HepG2 (cell line): Measurements from ENCODE around the gene USP34. TPM values are rescaled to one million over a fixed set of nuclear protein-coding genes. Genes with fewer than 3 reads are reported as not detected.

ENCODE experiments used
- ATRX ChIP-seq: sonication (generic); formaldehyde crosslinking; IDR thresholded peaks from 2 replicates; pipeline ENCODE4 v1.4.0; 2020; ENCODE audit warnings: missing genetic modification reagents, borderline replicate concordance
- ELF3 ChIP-seq: IDR thresholded peaks from 2 replicates; pipeline ENCODE4 v1.6.1; 2016; ENCODE audit warnings: missing genetic modification reagents, missing compliant biosample characterization
- FOXP1 ChIP-seq, 2 experiments: fragments of 450-650 bp in 1 of 2; IDR thresholded peaks; 2 replicates each; pipeline ENCODE4 v1.6.1; 2017 to 2018; ENCODE audit warnings: antibody characterized with exemption in 1 of 2
- GLI4 ChIP-seq: sonication (generic); formaldehyde crosslinking; IDR thresholded peaks from 2 replicates; pipeline ENCODE4 v1.5.1; 2020; ENCODE audit warnings: missing genetic modification reagents, mild to moderate bottlenecking, moderate library complexity, borderline replicate concordance
- HIVEP1 ChIP-seq: sonication (generic); formaldehyde crosslinking; IDR thresholded peaks from 2 replicates; pipeline ENCODE4 v1.4.0; 2020; ENCODE audit warnings: mild to moderate bottlenecking, missing genetic modification reagents
- KLF16 ChIP-seq, 2 experiments: sonication (generic) in 1 of 2; formaldehyde crosslinking in 1 of 2; IDR thresholded peaks; 2 replicates each; pipeline versions ENCODE4 v1.6.1 to v1.8.0; 2016 to 2023; ENCODE audit warnings: missing genetic modification reagents in 2 of 2, missing compliant biosample characterization in 1 of 2
- KMT2B ChIP-seq: IDR thresholded peaks from 2 replicates; pipeline ENCODE4 v1.6.1; 2016; ENCODE audit warnings: missing genetic modification reagents, missing compliant biosample characterization
- PTBP1 ChIP-seq: fragments of 200-400 bp; formaldehyde crosslinking; IDR thresholded peaks from 2 replicates; pipeline ENCODE4 v1.6.1; 2018; ENCODE audit warnings: low read length, low read depth; ENCODE audit not compliant: poor library complexity, severe bottlenecking
- RFXANK ChIP-seq: IDR thresholded peaks from 2 replicates; pipeline ENCODE4 v1.6.1; 2016
- SOX6 ChIP-seq, 2 experiments: fragments of 450-650 bp in 1 of 2; sonication (generic) in 1 of 2; formaldehyde crosslinking in 1 of 2; IDR thresholded peaks; 2 replicates each; pipeline versions ENCODE4 v1.4.0 to v1.6.1; 2017 to 2020; ENCODE audit warnings: antibody characterized with exemption in 1 of 2, mild to moderate bottlenecking in 1 of 2, missing genetic modification reagents in 1 of 2
- STAG1 ChIP-seq: sonication (generic); formaldehyde crosslinking; IDR thresholded peaks from 2 replicates; pipeline ENCODE4 v1.4.0; 2020; ENCODE audit warnings: missing genetic modification reagents
- SYNCRIP ChIP-seq: fragments of 200-400 bp; formaldehyde crosslinking; IDR thresholded peaks from 2 replicates; pipeline ENCODE4 v1.6.1; 2018; ENCODE audit warnings: mild to moderate bottlenecking, low read depth, low read length; ENCODE audit not compliant: insufficient read depth
- TBX3 ChIP-seq: fragments of 450-650 bp; IDR thresholded peaks from 2 replicates; pipeline ENCODE4 v1.6.1; 2017; ENCODE audit warnings: antibody characterized with exemption, mild to moderate bottlenecking, inconsistent platforms, borderline replicate concordance
- TOE1 ChIP-seq: sonication (generic); formaldehyde crosslinking; IDR thresholded peaks from 2 replicates; pipeline ENCODE4 v1.4.0; 2020; ENCODE audit warnings: mild to moderate bottlenecking, missing genetic modification reagents
- TRIM24 ChIP-seq: sonication (generic); formaldehyde crosslinking; IDR thresholded peaks from 2 replicates; pipeline ENCODE4 v1.8.0; 2022; ENCODE audit warnings: mild to moderate bottlenecking, missing genetic modification reagents
- ZFX ChIP-seq: sonication (generic); formaldehyde crosslinking; IDR thresholded peaks from 2 replicates; pipeline ENCODE4 v1.4.0; 2020; ENCODE audit warnings: mild to moderate bottlenecking, low read depth, missing genetic modification reagents, moderate library complexity
- ZNF17 ChIP-seq: sonication (generic); formaldehyde crosslinking; IDR thresholded peaks from 2 replicates; pipeline ENCODE4 v1.5.0; 2020; ENCODE audit warnings: mild to moderate bottlenecking, missing genetic modification reagents
- ZNF329 ChIP-seq: sonication (generic); formaldehyde crosslinking; IDR thresholded peaks from 2 replicates; pipeline ENCODE4 v1.9.0; 2021; ENCODE audit warnings: low read depth, mild to moderate bottlenecking, missing genetic modification reagents
- ZNF331 ChIP-seq: sonication (generic); formaldehyde crosslinking; IDR thresholded peaks from 2 replicates; pipeline ENCODE4 v1.4.0; 2020; ENCODE audit warnings: missing genetic modification reagents
- ZNF557 ChIP-seq: sonication (generic); formaldehyde crosslinking; IDR thresholded peaks from 2 replicates; pipeline ENCODE4 v1.4.0; 2020; ENCODE audit warnings: missing genetic modification reagents
- ZNF570 ChIP-seq: sonication (generic); formaldehyde crosslinking; IDR thresholded peaks from 2 replicates; pipeline ENCODE4 v1.4.0; 2020; ENCODE audit warnings: mild to moderate bottlenecking, missing genetic modification reagents, borderline replicate concordance
- ZSCAN20 ChIP-seq: sonication (generic); formaldehyde crosslinking; IDR thresholded peaks from 2 replicates; pipeline ENCODE4 v1.4.0; 2020; ENCODE audit warnings: missing genetic modification reagents, mild to moderate bottlenecking, borderline replicate concordance
- ZSCAN29 ChIP-seq: sonication (generic); formaldehyde crosslinking; conservative IDR thresholded peaks from 2 replicates; pipeline ENCODE4 v1.4.0; 2020; ENCODE audit warnings: mild to moderate bottlenecking, missing genetic modification reagents
- polyA plus RNA-seq, 8 experiments: library from polyadenylated mRNA; depleted of rRNA in 3 of 8; stranded (reverse) in 7 of 8; unstranded in 1 of 8; fragments of >200 nt; fragmentation: Illumina TruSeq in 4 of 8; extraction: Trizol in 4 of 8; gene quantifications; 2 replicates each; pipeline versions ENCODE4 v1.2.1 to v1.2.3, GENCODE V29; 2011 to 2016; ENCODE audit warnings: low read depth in 4 of 8, missing spikeins in 1 of 8, mixed read lengths in 1 of 8; ENCODE audit not compliant: insufficient read depth in 1 of 8
- total RNA-seq, 5 experiments: library from RNA; depleted of rRNA; stranded (reverse); fragments of >200 nt; fragmentation: Illumina TruSeq; extraction: Trizol; gene quantifications; 2 replicates each; pipeline ENCODE4 v1.2.3, GENCODE V29; 2016; ENCODE audit warnings: low read depth in 1 of 5
- TF ChIP-seq, protein P1 (sequence below): IDR thresholded peaks from 2 replicates; pipeline ENCODE4 v1.6.1; 2016; ENCODE audit warnings: missing compliant biosample characterization, missing genetic modification reagents, borderline replicate concordance

USP34 gene
- total and polyA plus RNA-seq, 2 of the 13 experiments (the other 11 are each of a cell fraction or from before 2014, with no cell fraction given): 99.2 to 100 TPM

DNA sequence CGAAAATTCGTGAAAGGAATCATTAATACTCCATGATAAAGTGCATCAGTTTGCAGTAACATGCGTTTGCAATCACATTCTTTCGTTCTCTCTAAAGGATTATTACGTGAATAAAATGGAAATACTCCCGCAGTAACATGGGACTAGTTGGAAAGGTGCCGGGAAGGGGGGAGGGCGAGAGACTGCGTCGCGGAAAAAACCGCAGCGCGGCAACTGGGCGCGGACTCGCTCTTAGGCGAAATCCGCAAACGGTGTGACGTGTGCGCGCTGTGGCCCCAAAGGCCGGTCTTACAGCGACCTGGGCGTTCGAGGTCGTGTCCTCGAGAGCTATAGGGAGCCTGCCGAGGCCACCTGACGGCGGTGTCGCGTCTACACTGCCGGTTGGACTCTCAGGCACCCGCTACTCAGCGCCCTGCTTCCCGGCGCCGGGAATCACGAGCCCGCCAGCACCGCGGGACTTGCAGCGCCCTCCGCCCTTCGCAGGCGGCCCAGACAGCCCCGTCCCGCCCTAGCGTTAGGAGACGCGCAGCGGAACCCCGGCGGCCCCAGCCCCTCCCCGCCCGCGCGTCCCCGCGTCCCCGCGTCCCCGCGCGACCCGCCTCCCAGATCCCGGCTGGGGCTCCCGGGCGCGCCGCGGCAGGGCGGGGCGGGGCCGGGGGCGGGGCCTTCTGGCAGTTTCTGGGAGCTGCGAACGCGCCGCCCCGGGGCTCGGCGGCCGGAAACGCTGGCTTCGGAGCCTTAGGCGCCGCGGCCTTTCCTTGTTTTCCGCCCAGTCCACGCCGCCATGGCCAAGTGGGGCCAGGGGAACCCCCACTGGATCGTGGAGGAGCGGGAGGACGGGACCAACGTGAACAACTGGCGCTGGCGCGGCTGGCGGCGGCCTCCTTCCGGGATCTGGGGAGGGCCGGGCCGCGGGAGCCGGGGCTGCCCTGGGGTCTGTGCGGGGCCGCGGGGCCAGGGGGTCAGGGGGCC lies 293.8 kb downstream of the USP34 start (continued):
- peak; percentile 77; the same call in 1 of the 2 replicates for TF ChIP-seq GLI4 (CRISPR knock-in tag)
- peak; percentile 100 for TF ChIP-seq ZSCAN29 (CRISPR knock-in tag)
- TF ChIP-seq ZNF331 (CRISPR knock-in tag): peak; percentile 86
- TF ChIP-seq ZSCAN20 (CRISPR knock-in tag): peak; percentile 85
- no peak for TF ChIP-seq ATRX
- TF ChIP-seq STAG1 (CRISPR knock-in tag): no peak; the same call in none of the 2 replicates
- TF ChIP-seq RFXANK (CRISPR knock-in tag): 0 out of 2 replicates have a peak, but pooled peaks have one; percentile 79
- peak; percentile 84 for TF ChIP-seq HIVEP1
- TF ChIP-seq, protein P1, sequence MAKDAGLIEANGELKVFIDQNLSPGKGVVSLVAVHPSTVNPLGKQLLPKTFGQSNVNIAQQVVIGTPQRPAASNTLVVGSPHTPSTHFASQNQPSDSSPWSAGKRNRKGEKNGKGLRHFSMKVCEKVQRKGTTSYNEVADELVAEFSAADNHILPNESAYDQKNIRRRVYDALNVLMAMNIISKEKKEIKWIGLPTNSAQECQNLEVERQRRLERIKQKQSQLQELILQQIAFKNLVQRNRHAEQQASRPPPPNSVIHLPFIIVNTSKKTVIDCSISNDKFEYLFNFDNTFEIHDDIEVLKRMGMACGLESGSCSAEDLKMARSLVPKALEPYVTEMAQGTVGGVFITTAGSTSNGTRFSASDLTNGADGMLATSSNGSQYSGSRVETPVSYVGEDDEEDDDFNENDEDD (CRISPR knock-in tag): peak; percentile 90; the same call in 1 of the 2 replicates
- TF ChIP-seq ZNF329: peak; percentile 86; the same call in 1 of the 2 replicates
- peak; percentile 71 for TF ChIP-seq TBX3
- TF ChIP-seq ZNF17: no peak; the same call in 1 of the 2 replicates
- TF ChIP-seq FOXP1 (IDR thresholded peaks at IDR 0.05): no peak
- no peak; the same call in 1 of the 2 replicates for TF ChIP-seq FOXP1 (CRISPR knock-in tag; IDR thresholded peaks at IDR 0.05)
- TF ChIP-seq PTBP1: no peak
- no peak for TF ChIP-seq TRIM24 (CRISPR knock-in tag)
- peak; percentile 60 for TF ChIP-seq ZNF570 (CRISPR knock-in tag)
- TF ChIP-seq TOE1 (CRISPR knock-in tag): 0 out of 2 replicates have a peak, but pooled peaks have one; percentile 70
- peak; percentile 22 for TF ChIP-seq ELF3
- no peak for TF ChIP-seq SOX6 (IDR thresholded peaks at IDR 0.05)
- peak; percentile 74 for TF ChIP-seq SOX6 (CRISPR knock-in tag; IDR thresholded peaks at IDR 0.05)
- peak; percentile 79 for TF ChIP-seq ZNF557
- no peak for TF ChIP-seq SYNCRIP
- TF ChIP-seq KMT2B: peak; percentile 80; the same call in 1 of the 2 replicates
- peak; percentile 78 to 81; a peak in 2 of 4 replicates for TF ChIP-seq KLF16 (CRISPR knock-in tag; IDR thresholded peaks at IDR 0.05)
- TF ChIP-seq ZFX (CRISPR knock-in tag): peak; percentile 99
